Activated naive CD4-positive, alpha-beta T cell treated with Interleukin-2 at 50 U/mL for 16 hours (primary cell): ENCODE results near the gene UBE2B.
"Not testable (repeated sequence)": the region's sequence is repeated elsewhere in the genome, so short reads cannot be mapped to it uniquely, and the experiment has no call there.

ENCODE experiments used
- DNase-seq: peaks from one replicate; pipeline ENCODE4 v3.0.0-alpha.2; 2020

UBE2B gene

GRCh38 chr5:134403951-134404350 is 32.6 kb downstream of the UBE2B start:
- no peak for DNase-seq

DNA sequence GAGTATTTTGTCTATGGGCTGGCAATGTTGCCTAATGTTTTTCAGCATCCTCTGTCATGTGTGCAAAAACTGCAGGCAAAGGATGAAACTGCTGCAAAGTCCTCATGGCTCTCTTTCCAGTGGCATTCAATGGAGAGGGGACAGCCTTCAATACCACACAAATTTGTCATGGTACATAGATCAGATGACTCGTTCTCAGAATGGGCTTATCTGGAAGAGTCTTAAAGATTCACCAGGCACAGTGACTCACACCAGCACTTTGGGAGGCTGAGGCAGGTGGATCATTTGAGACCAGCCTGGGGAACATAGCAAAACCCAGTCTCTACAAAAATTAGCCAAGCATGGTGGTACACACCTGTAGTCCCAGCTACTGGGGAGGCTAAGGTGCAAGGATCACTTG is 35.0 kb downstream of the UBE2B start:
- no peak for DNase-seq

DNA sequence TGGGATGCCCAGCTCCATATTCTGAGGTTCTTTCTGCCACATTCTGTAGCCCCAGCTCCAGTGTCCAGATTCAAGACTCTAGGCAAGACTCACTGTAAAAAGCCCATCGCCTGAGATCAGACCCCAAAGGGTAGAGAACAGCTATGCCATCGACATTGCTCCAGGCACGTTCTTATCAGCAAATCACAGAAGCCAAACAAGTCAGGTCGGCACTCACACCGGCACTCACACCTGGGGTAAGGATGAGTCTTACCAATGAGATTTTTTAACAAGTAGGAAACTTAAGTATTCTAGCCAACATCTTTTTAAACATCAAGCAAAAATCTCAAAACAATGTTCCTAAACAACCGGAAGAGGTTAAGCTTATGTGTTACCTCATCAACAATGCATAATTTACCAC is 38.0 kb downstream of the UBE2B start:
- DNase-seq: no peak

DNA sequence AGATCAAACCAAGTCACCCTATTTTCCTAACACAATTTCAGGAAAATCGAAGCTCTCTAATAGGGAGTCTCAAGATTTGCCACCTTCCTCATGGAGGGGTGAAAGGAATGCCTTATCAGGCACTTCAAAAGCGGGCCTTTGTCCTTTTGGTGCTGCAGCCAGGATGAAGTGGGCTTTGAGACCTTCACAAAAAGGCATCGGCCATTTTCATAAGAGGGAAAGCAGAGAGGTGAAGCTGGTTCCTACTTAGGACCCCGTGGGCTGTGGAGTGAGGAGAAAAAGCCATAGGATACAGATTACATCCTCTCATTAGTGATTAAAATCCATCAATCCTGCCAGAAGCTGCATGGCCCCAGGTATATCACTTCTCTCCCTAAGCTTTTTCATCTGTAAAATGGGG is 39.5 kb downstream of the UBE2B start:
- no peak for DNase-seq

GRCh38 chr5:134411228-134411545 is 39.8 kb downstream of the UBE2B start:
- no peak for DNase-seq

DNA sequence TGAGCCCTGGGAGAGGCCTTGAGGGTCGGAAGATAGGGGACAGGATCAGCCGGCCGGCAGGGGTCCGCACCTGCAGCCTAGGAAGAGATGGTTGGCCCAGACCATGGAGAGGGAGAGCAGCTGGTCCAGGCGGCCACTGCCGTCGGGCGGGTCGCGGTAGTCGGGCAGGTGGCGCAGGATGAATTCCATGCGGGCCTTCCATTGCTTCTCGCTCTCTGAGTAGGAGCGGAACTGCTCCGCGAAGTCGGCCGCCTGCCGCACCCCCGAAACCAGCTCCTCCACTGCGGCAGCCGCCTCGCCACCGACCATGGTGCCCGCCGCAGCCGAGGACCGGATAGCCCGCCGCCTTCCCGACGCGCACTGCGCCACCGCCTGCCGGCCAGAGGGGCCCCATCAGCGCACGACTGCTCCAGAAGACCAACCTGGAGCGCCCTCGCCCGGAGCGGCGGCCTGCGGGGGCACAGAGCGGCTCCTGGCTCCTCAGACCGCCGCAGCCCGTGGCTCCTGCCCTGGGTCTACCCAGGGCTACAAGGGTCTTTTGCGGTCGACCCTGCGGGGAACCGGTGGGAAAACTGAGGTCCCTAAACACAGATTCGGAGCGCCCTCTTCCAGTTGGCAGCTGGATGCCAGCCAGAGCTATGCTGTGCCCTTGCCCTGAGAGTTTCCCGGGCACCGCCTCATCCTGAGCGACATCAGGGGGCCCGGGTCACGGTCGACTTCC is 40.3 kb downstream of the UBE2B start, which contains the start of gene CDKN2AIPNL:
Gene CDKN2AIPNL, minus strand, starts transcription at position 336 of the 721 bp plus-strand sequence. Its CDS starts 27 bp downstream, at position 309.
- peak; percentile 92 for DNase-seq

- no peak for DNase-seq
Observed at GRCh38 chr5:134413046-134413445, 41.7 kb downstream of the UBE2B start.

GRCh38 chr5:134417707-134418106 is 46.3 kb downstream of the UBE2B start:
- no peak for DNase-seq

DNA sequence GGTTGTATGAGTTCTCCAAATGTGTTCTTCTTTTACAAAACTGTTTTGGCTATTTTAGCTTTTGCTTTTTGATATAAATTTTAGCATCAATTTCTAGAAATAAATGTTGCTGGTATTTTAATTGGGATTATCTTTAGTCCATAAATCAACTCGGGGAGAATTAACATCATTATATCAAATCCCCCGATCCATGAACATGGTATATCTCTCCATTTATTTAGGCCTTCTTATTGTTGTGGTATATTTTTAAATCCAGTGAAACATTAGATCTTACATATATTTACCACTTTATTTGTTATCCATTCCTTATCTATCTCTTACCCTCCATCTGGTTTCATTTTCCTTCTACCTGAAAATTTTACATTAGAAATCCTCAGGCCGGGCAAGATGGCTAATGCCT is 47.6 kb downstream of the UBE2B start:
- no peak for DNase-seq

DNA sequence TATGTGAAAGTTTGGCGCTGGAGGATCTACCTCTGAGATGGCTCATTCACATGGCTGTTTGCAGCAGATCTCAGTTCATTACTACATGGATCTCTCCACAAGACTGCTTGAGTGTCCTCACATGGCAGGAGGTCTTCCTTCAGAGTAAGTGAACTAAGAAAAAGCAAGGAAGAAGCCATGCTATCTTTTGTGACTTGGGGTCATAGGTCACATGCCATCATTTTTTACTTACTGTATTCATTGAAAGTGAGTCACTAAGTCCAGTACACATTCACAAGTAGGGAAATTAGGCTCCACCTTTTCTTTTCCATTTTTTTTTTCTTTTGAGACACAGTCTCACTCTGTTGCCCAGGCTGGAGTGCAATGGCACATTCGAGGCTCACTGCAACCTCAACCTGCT is 49.0 kb downstream of the UBE2B start:
- no peak for DNase-seq

GRCh38 chr5:134421038-134421437 is 49.7 kb downstream of the UBE2B start:
- DNase-seq: not testable (repeated sequence)

DNA sequence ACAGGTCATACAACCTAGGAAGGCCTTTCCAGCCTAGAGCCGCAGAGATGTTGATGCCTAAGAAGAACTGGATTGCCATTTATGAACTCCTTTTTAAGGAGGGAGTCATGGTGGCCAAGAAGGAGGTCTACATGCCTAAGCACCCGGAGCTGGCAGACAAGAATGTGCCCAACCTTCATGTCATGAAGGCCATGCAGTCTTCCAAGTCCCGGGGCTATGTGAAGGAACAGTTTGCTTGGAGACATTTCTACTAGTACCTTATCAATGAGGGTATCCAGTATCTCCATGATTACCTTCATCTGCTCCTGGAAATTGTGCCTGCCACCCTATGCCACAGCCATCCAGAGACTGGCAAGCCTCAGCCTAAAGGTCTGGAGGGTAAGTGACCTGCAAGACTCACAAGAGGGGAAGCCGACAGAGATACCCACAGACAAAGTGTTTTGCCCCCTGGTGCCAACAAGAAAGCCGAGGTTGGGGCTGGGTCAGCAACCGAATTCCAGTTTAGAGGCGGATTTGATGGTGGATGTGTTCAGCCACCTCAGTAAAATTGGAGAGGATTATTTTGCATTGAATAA is 51.5 kb downstream of the UBE2B start:
- no peak for DNase-seq

DNA sequence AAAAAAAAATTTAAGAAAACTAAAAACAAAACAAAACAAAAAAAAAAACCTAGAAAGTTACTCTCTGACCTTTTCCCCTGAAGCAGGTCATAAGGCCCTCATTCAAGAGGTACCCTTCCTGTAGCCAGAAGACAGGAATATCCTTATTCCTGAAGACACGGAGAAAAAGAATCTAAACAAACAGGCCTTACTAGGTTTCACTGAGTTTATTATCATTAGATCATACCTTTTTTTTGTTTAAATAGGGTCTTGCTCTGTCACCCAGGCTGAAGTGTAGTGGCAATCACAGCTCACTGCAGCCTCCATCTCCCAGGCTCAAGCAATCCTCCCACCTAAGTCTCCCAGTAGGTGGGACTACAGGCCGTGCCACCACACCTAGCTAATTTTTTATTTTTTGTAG is 52.0 kb downstream of the UBE2B start:
- no peak for DNase-seq

DNA sequence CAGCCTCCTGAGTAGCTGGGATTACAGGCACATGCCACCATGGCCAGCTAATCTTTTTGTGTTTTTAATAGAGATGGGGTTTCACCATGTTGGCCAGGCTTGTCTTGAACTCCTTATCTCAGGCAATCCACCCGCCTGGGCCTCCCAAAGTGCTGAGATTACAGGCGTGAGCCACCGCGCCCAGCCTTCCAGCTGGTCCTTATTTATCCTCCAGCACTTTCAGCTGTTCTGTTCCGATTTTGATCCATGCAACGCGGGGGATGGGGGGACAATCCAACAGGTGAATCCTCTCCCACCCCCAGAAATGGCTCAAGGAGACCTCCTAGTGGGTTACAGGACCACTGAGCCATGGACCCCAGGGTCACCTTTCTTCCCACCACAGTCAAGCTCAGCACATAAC is 55.0 kb downstream of the UBE2B start:
- no peak for DNase-seq

GRCh38 chr5:134427540-134428041 is 56.2 kb downstream of the UBE2B start:
- no peak for DNase-seq

- DNase-seq: no peak
Observed at GRCh38 chr5:134430001-134430569, 58.7 kb downstream of the UBE2B start.

GRCh38 chr5:134432174-134432573 is 60.8 kb downstream of the UBE2B start:
- no peak for DNase-seq

DNA sequence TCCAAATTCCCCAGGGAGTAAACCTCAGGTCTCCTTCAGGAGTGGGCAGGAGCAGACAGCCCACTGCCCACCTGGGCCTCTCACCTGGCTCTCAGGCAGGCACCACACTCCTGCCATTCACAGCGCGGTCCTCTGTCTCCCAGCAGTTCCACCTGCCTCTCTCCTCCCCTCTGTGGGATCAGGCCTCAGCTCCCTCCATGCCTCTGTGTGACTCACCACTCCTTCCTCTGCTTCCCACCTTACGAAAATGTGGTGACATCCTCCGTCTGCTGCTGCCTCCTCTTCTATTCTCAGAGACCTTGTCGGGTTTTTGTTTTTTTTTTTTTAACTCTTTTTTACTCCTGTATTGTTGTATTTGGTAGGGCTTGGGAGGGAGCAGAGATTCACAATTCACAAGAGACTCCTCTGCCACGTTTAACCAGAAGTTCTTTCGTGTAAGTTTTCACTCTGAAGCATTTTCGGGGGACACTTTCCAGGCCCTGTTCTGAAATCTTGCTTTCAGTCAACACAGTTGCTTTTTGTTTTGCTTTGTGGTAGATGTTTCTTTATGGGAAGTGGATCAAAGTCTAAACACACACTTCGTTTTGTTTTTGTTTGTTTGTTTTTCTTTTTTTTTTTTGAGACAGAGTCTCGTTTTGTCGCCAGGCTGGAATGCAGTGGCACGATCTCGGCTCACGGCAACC is 61.4 kb downstream of the UBE2B start:
- DNase-seq: no peak

GRCh38 chr5:134435560-134435959 is 64.2 kb downstream of the UBE2B start:
- DNase-seq: no peak

- DNase-seq: peak; percentile 53
Observed at GRCh38 chr5:134436523-134437339, 65.4 kb downstream of the UBE2B start.

DNA sequence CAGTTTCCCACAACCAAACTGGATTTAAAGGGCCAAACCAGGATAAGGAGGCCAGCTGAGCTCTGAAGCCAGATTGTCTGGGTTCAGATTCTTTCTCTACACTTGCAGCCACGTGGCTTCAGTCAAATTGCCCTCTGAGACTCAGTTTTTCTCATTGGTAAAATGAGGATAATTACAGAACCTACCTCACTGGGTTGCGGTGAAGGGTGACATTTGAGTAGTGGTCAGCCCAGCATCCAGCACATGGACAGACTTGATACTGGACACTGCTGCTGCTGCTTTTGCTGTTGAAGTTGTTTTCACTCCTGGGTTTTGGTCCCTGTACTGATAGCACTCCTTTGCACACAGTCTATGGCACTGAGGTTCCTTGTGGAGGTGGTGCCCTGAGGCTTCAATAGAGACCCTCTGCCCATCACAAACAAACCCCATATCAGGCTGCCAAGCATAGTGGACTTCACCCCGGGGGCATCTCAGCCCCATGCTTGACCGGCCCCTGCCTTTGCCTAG is 66.0 kb downstream of the UBE2B start:
- no peak for DNase-seq

GRCh38 chr5:134437847-134438581 is 66.6 kb downstream of the UBE2B start:
- no peak for DNase-seq
